Panc1 (cell line): Measurements from ENCODE around the gene EYA2.

Experiments used
- CTCF ChIP-seq: fragments of 450-650 bp; IDR thresholded peaks from 2 replicates; pipeline ENCODE4 v1.5.1; 2017; ENCODE audit warnings: mild to moderate bottlenecking
- REST ChIP-seq, 2 experiments: IDR thresholded peaks; 2 replicates each; pipeline ENCODE4 v1.6.1; 2011 to 2012; ENCODE audit warnings: low read depth in 2 of 2, control low read depth in 1 of 2, low read length in 1 of 2, mild to moderate bottlenecking in 1 of 2, moderate library complexity in 1 of 2; ENCODE audit not compliant: insufficient read depth in 1 of 2
- SIN3A ChIP-seq: IDR thresholded peaks from 2 replicates; pipeline ENCODE4 v1.6.1; 2012; ENCODE audit warnings: low read depth, mild to moderate bottlenecking, low read length, moderate library complexity, borderline replicate concordance; ENCODE audit not compliant: insufficient read depth

GRCh38 chr20:46999801-47000465, 105.3 kb downstream of the EYA2 start:
- no peak for TF ChIP-seq CTCF
- TF ChIP-seq REST (IDR thresholded peaks at IDR 0.05; ENCODE audit: insufficient read depth in 1 of 2, low read depth in 2 of 2, low read length in 1 of 2), result no peak
- TF ChIP-seq SIN3A, result no peak
